HG02970 (cell line): ENCODE data around the gene CDS2.
"Not testable (repeated sequence)": the region's sequence is repeated elsewhere in the genome, so short reads cannot be mapped to it uniquely, and the experiment has no call there.

Experiments
- ATAC-seq: cut with Tn5 transposase; IDR thresholded peaks from one replicate; pipeline ENCODE4 v1.9.1; 2021; ENCODE audit warnings: mild to moderate bottlenecking, moderate library complexity, moderate number of reproducible peaks; ENCODE audit not compliant: unreplicated experiment, low FRiP score

Gene CDS2

DNA sequence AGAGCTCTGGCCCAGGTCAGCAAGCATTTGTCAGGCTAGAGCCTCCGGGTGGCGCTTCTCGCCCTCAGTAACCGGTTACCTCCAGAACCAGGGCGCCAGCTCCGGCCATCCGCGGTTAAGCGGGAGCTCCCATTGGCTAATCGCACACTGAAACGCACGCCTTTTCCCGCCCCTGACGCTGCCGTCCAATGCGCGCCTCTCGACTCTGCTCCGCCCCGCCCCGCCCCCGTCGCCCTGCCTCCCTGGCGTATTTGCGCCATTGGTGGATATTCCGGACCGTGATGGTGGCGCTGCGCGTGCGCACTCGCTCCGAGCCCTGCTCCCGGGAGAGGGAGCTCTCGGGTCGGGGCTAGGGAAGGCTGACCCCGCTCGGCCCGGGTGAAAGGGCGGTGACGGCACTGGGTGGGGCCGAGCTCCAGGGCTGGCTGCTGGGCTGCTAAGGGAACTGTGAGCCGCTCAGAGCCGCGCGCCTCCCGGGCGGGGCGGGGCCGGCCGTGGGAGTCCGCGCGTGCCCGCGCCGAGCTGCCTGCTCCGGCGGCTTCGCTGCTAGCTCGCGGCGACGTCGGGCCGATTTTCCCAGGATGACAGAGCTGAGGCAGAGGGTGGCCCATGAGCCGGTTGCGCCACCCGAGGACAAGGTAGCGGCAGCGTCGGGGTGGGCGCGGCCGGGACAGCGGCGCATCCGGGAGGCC is at the start of gene CDS2:
Gene CDS2, plus strand, starts transcription at position 497 of the 692 bp plus-strand sequence. Its CDS starts 85 bp downstream, at position 582.
- ATAC-seq = peak; percentile 84

DNA sequence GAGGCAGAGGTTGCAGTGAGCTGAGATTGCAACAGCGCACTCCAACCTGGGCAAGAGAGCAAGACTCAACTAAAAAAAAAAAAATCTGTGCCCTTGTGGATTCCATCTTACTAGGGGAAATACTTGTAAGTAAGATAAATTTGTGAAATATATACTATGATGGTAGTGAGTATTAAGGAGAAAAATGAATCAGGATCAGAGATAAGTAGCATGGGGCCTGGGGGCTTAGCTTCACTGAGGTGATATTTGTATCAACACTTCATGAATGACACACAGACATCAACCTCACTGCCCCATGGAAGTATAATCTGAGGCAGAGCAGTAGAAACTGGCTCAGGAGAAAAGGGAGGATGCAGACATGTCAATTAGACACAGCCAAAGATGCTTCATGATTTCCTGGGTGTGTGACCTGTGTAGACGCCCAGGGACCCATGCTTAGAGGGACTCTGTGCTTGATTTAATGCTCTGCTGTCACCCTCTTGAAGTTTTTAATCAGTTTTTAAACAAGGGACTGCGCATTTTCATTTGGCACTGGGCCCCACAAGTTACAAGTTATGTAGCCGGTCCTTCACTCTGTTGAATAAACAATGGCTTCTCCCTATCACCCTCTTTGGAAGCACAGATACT is 48.9 kb upstream of the CDS2 start:
- no peak for ATAC-seq

GRCh38 chr20:5078399-5078958 is 48.3 kb upstream of the CDS2 start:
- ATAC-seq = peak; percentile 93

GRCh38 chr20:5080384-5080877 is 46.4 kb upstream of the CDS2 start:
- ATAC-seq = peak; percentile 39

DNA sequence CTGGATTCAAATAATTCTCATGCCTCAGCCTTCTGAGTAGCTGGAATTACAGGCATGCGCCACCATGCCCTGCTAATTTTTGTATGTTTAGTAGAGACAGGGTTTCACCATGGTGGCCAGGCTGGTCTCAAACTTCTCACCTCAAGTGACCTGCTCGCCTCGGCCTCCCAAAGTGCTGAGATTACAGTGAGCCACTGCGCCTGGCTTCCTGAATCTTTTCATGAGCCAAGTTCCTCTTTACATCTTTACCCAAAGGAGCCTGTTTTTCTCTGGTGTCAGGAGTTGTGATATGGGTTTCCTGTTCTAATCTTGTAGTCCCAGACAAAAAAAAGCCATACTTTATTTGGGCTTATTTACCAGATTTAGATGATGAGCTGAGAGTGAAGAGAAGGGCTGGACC is 41.4 kb upstream of the CDS2 start:
- ATAC-seq = no peak

- ATAC-seq = no peak
Observed at GRCh38 chr20:5088688-5089087, 38.1 kb upstream of the CDS2 start.

- no peak for ATAC-seq
Observed at GRCh38 chr20:5090191-5090590, 36.6 kb upstream of the CDS2 start.

DNA sequence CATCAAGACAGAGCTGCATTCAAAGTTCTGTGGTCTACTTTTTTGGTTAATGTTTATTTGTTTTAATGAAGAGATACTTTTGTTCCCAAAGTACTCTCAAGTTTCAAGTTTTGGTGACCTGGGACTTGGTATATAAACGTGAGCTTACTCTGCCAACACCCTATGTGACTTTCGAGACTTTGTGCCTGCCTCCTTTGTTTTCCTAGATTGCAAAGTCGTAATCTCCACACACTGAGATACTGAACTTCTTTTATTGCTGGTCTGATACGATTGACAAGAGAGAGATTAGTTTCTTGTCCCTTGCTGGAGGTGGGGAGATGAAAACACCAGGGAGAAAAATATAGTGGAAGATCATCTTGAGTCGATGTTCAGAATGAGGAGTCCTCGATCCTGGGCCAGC is 34.9 kb upstream of the CDS2 start:
- ATAC-seq = no peak

DNA sequence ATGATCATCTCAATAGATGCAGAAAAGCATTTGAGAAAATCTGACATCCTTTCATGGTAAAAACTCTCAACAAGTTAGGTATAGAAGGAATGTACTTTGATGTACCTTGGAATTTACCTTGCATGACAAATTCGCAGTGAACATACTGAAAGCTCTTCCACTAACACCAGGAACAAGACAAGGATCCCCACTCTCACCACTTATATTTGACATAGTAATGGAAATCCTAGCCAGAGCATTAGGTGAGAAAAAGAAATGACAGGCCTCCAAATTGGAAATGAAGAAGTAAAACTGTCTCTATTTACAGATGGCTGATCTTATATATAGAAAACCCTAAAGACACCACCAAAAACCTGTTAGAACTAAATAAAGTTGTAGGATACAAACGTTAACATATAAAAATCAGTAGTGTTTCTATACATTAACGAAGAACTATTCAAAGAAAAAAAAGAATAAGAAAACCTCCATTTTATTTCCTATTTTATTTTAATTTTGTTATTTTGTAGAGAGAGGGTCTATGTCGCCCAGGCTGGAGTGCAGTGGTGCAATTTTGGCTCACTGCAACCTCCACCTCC is 34.0 kb upstream of the CDS2 start:
- no peak for ATAC-seq

- ATAC-seq = no peak
Observed at GRCh38 chr20:5095454-5095853, 31.4 kb upstream of the CDS2 start.

DNA sequence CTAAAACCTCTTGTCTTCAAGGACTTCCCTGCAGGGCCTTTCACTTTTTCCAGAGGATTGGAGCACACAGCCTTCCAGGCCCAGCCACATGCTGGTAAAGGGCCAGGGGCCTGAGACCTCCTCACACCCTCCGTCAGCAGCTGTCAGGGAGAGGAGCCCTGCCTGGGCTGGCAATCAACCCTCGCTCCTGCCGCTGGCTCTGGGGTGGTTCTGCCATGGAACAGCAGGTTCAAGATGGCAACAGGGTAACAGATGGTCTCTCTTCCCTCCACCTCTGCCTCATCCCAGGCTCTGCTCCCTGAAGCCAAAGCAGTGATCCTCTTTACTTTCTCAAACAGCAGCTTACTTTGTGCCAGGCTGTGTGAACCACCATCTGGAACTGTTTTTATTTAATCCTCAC is 30.9 kb upstream of the CDS2 start:
- ATAC-seq = no peak

DNA sequence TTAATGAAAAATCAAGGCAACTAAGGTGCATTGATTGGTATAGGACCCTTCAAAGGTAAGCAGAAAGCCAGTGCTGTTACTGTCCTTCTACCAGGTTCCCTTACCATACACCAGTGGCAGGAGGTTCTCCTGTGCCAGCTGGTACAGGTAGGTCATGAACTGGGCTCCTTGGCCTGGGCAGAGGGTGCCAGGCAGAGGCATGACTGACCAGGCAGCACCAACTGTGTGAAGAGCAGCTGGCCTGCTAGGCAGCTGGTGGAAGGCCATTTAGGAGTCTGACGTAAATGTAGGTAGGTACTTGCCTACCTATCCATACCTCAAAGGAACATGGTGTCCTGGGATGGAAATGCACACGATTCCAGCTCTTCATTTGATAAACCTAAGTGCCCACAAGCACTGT is 30.3 kb upstream of the CDS2 start:
- no peak for ATAC-seq

DNA sequence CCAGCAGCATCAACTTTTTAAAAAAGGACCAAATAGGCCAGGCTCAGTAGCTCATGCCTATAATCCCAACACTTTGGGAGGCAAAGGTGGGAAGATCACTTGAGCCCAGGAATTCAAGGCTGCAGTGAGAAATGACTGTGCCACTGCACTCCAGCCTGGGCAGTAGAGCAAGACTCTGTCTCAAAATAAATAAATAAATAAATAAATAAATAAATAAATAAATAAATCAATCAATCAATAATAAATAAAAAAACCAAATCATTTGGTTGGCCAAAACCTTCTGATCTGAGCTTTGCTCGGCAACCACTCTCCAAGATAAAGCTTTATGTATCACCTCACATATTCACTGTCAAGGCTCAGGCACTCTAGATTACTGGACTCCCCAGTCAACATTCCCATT is 27.8 kb upstream of the CDS2 start:
- ATAC-seq = not testable (repeated sequence)

- ATAC-seq = not testable (repeated sequence)
Observed at GRCh38 chr20:5099909-5100308, 26.9 kb upstream of the CDS2 start.

DNA sequence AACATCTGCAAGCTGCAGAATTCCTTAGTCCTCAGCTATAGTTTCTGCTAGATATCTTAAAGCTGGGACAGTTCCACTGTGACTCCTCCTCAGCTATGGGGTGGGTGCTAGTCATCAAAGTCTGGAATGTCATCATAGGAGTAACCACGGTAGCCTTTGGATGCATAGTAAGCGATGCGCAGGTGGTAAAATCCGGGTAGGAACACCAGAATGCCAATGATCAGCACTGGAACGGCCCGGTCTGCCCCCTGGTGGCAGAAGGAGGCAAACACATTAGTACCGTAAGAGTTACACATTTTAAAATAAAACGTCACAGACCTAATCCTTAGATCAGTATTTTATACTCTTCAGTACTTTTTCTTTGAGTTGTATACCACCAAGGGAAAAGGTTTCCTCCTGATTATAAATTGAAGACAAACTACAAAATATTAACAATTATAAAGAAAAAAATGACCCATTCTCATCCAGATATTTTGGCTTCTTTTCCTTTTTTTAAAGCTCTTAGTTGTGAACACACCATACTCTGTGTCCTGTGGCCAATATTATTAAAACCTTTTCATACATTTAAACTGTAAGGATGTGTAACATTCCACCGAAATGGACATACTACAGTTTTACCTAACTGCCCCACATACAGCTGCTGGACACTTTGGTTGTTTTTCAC is 26.0 kb upstream of the CDS2 start:
- no peak for ATAC-seq

GRCh38 chr20:5104479-5104878 is 22.3 kb upstream of the CDS2 start:
- ATAC-seq = no peak

- ATAC-seq = no peak
Observed at GRCh38 chr20:5109276-5109675, 17.5 kb upstream of the CDS2 start.

DNA sequence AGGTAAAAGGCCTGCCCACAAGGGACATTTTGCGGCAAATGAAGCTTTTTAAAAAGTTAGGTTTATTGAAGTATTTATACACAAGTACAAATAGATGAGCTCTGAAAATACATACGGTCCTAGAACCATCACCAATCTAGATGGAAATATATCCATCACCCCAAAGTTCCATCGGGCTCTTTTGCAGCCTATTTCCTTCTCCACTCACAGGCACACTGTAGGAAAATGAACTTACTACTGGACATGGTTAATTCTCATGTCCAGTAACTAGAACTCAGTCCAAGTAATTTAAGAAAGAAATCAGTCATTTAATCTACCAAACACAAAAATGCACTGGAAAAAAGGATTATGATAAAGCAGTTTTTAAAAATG is 13.2 kb upstream of the CDS2 start:
- ATAC-seq = no peak

DNA sequence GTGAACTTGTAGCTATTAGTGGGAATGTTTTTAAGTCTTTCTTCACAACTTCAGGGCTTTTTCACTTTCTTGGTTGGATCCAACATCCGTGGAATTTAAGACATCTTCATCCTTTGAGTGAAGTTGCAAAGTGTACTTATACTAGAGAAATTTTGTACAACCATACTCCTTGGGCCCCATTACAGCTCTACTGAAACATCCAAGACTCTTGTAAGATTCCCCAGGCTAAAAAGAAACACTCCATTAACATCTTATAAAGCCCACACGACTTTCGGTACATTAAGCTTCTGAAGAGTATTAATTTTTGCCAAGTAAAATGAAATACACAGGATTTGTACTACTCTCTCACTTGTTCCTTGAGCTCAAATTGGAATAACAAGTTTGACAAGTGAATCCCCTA is 12.4 kb upstream of the CDS2 start:
- ATAC-seq = no peak

GRCh38 chr20:5116875-5117274 is 9.9 kb upstream of the CDS2 start:
- no peak for ATAC-seq
